Thyroid gland (tissue), 4 donors: ENCODE measurements around the gene KIAA1671. TPM values are rescaled to one million over a fixed set of nuclear protein-coding genes. Genes with fewer than 3 reads are reported as not detected.
A peak's percentile ranks its signal among the peaks of the same experiment; 100 is the strongest.

Source experiments
- DNase-seq, 2 donors: peaks; one replicate each; pipeline ENCODE4 v3.0.0-alpha.2; 2019
- H3K27ac ChIP-seq, 3 donors: fragments of 200-600 bp; sonication (generic); 1 replicate in 2 of 3; 2 replicates in 1 of 3; pipeline ENCODE4 v1.5.1; 2016 to 2019; ENCODE audit warnings: mild to moderate bottlenecking in 1 of 3, moderate library complexity in 1 of 3
- H3K27me3 ChIP-seq: fragments of 200-600 bp; sonication (generic); one replicate; pipeline ENCODE4 v1.5.1; 2019
- H3K36me3 ChIP-seq, 2 donors: fragments of 200-600 bp; sonication (generic); one replicate each; pipeline ENCODE4 v1.5.1; 2016 to 2019
- H3K4me1 ChIP-seq, 2 donors: fragments of 200-600 bp; sonication (generic); one replicate each; pipeline ENCODE4 v1.5.1; 2017 to 2019
- H3K4me3 ChIP-seq, 3 donors: fragments of 200-600 bp; sonication (generic); replicated peaks in 1 of 3; 1 replicate in 2 of 3; 2 replicates in 1 of 3; pipeline ENCODE4 v1.5.1; 2016; ENCODE audit warnings: mild to moderate bottlenecking in 1 of 3
- H3K9me3 ChIP-seq: fragments of 200-600 bp; sonication (generic); one replicate; pipeline ENCODE4 v1.5.1; 2017
- CTCF ChIP-seq, 6 experiments: fragments of 200-600 bp in 3 of 6; fragments of 450-650 bp in 3 of 6; sonication (generic) in 3 of 6; IDR thresholded peaks; one replicate each; pipeline ENCODE4 v1.5.1; 2016 to 2019; ENCODE audit warnings: antibody characterized with exemption in 6 of 6, mild to moderate bottlenecking in 2 of 6, inconsistent platforms in 1 of 6, moderate library complexity in 1 of 6
- POLR2A ChIP-seq, 2 donors: fragments of 450-650 bp; IDR thresholded peaks; one replicate each; pipeline ENCODE4 v1.6.1; 2017; ENCODE audit warnings: antibody characterized with exemption in 2 of 2, mild to moderate bottlenecking in 2 of 2, moderate library complexity in 1 of 2
- WGBS, 2 donors: methylation state at CpG; one replicate each; pipeline ENCODE4 v1.1.5; 2017; 5-methylcytosine and 5-hydroxymethylcytosine counted together
- intact Hi-C: fragments of 100-400 bp; cut with DNase I; formaldehyde crosslinking; loops from one replicate; pipeline ENCODE4 v1.15.1; 2023
- total RNA-seq, 4 donors: library from RNA; depleted of rRNA; stranded (reverse); fragments of >200 nt; gene quantifications; one replicate each; pipeline ENCODE4 v1.2.3, GENCODE V29; 2016

KIAA1671 gene
- total RNA-seq, 4 donors from 2014 or later = 63.2 to 111 (median 79.7) TPM

- WGBS, 2 donors = 82 to 89% methylated on average over 5 of the region's 5 CpGs
- intact Hi-C loops = no loop called here
- H3K36me3 ChIP-seq = no peaks in the 10 kb centered on the region
- DNase-seq = no peak
- H3K27me3 ChIP-seq = no peaks in the 10 kb centered on the region
- no peak overlapping the region for H3K4me3 ChIP-seq
- no peak for TF ChIP-seq CTCF (IDR thresholded peaks at IDR 0.05)
- H3K9me3 ChIP-seq = no peaks in the 10 kb centered on the region
- peaks cover 21 to 35% of the 10 kb centered on the region in 2 donors for H3K4me1 ChIP-seq
- H3K27ac ChIP-seq = peak overlapping the region in 1 of 3 donors; percentile 1
These were observed 62.6 kb downstream of the KIAA1671 start for GRCh38 chr22:25014896-25015755.

DNA sequence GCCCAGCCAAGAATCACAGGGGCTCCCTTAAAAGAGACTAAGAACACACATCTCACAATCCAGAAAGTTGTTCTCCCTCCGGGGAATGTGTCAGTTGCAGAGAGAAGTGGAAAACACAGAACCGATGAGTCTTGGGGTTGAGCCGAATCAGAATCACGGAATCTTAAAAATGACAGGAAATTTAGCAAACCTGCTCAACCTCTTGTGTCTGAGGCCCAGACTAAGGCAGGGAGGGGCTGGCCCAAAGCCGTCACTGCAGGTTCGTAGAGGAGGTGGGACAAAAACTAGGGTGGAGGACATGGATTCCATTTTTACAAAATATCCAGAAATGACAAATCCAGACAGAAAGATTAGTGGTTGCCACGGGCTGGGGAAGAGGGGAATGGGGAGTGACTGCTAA, 63.8 kb downstream of the KIAA1671 start:
- TF ChIP-seq CTCF (IDR thresholded peaks at IDR 0.05) (no peak), POLR2A (IDR thresholded peaks at IDR 0.05) (no peak)
- DNase-seq = no peak
- no peaks in the 10 kb centered on the region for H3K36me3 ChIP-seq
- no peak overlapping the region for H3K4me3 ChIP-seq
- 83 to 90% methylated on average over 7 of the region's 7 CpGs for WGBS, 2 donors
- peak overlapping the region in 1 of 3 donors; percentile 12 for H3K27ac ChIP-seq
- intact Hi-C loops = no loop called here
- peaks cover 33 to 41% of the 10 kb centered on the region in 2 donors for H3K4me1 ChIP-seq
- no peaks in the 10 kb centered on the region for H3K27me3 ChIP-seq
- H3K9me3 ChIP-seq = no peaks in the 10 kb centered on the region

DNA sequence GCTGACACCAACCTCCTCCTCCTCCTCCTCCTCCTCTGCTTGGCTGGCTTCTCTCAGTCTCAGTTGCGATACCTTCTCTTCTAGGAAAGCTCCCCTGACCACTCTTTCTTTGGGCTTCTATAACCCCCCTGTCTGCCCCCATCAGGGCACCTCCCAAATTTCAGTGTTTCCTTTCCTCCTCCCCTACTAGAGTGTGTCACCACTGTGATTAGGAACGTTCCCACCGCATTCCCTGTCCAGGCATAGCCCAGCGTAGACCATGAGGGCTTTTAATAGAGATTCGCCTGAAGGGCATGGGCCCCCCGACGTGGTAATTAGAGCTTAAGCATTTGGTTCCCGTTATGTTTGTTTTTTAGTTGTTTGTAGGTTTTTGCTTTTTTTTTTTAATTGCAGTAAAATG, 65.5 kb downstream of the KIAA1671 start:
- TF ChIP-seq POLR2A (IDR thresholded peaks at IDR 0.05) = no peak
- no peak for TF ChIP-seq CTCF (IDR thresholded peaks at IDR 0.05)
- H3K27me3 ChIP-seq = no peaks in the 10 kb centered on the region
- no peaks in the 10 kb centered on the region for H3K9me3 ChIP-seq
- H3K27ac ChIP-seq = no peak overlapping the region
- no peak overlapping the region for H3K4me3 ChIP-seq
- WGBS, 2 donors = 83 to 88% methylated on average over 8 of the region's 8 CpGs
- H3K36me3 ChIP-seq = no peaks in the 10 kb centered on the region
- intact Hi-C loops = no loop called here
- no peak for DNase-seq
- H3K4me1 ChIP-seq = peaks cover 36% of the 10 kb centered on the region in 2 donors

- intact Hi-C loops = no loop called here
- H3K4me3 ChIP-seq = no peak overlapping the region
- no peak for TF ChIP-seq POLR2A (IDR thresholded peaks at IDR 0.05)
- TF ChIP-seq CTCF (IDR thresholded peaks at IDR 0.05) = no peak
- peaks cover 26 to 28% of the 10 kb centered on the region in 2 donors for H3K4me1 ChIP-seq
- no peak for DNase-seq
- peak overlapping the region in 1 of 3 donors; percentile 4 for H3K27ac ChIP-seq
- H3K9me3 ChIP-seq = no peaks in the 10 kb centered on the region
- no peaks in the 10 kb centered on the region for H3K36me3 ChIP-seq
- no peaks in the 10 kb centered on the region for H3K27me3 ChIP-seq
- 54 to 81% methylated on average over 1 of the region's 1 CpG for WGBS, 2 donors
These were observed 67.1 kb downstream of the KIAA1671 start for GRCh38 chr22:25019427-25020184.

DNA sequence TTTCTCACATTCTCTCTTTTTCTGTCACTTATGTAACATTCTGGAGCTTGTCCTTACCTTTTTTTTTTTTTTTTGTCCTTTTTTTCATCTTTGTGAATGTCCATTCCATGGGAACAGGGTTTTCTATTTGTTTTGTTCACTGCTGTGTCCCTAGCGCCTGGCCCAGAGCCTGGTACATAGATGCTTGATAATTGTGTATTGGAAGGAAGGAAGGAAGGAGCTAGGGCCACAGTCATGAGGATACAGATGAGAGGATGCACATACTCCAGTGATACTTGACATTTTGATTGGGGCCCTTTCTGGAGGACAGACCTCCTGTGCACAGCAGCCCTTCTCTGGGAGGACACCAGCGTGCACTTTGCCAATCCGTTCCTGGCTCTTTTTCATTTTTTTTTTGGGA, 68.9 kb downstream of the KIAA1671 start:
- DNase-seq = peak in 1 of 2 donors; percentile 41
- peak overlapping the region in 1 of 3 donors; percentile 48 for H3K27ac ChIP-seq
- no peak overlapping the region for H3K4me3 ChIP-seq
- H3K36me3 ChIP-seq = no peaks in the 10 kb centered on the region
- TF ChIP-seq CTCF (IDR thresholded peaks at IDR 0.05) = no peak
- no peak for TF ChIP-seq POLR2A (IDR thresholded peaks at IDR 0.05)
- H3K27me3 ChIP-seq = no peaks in the 10 kb centered on the region
- intact Hi-C loops = no loop called here
- H3K9me3 ChIP-seq = no peaks in the 10 kb centered on the region
- 76 to 84% methylated on average over 3 of the region's 3 CpGs for WGBS, 2 donors
- H3K4me1 ChIP-seq = peaks cover 42% of the 10 kb centered on the region in 2 donors
